ENCODE measurements around the gene XIAP.
"Not testable (repeated sequence)": the region's sequence is repeated elsewhere in the genome, so short reads cannot be mapped to it uniquely, and the experiment has no call there.

Gene XIAP

GRCh38 chrX:123899701-123900100 lies 39.8 kb downstream of the XIAP start:
- TF ChIP-seq, protein P1, sequence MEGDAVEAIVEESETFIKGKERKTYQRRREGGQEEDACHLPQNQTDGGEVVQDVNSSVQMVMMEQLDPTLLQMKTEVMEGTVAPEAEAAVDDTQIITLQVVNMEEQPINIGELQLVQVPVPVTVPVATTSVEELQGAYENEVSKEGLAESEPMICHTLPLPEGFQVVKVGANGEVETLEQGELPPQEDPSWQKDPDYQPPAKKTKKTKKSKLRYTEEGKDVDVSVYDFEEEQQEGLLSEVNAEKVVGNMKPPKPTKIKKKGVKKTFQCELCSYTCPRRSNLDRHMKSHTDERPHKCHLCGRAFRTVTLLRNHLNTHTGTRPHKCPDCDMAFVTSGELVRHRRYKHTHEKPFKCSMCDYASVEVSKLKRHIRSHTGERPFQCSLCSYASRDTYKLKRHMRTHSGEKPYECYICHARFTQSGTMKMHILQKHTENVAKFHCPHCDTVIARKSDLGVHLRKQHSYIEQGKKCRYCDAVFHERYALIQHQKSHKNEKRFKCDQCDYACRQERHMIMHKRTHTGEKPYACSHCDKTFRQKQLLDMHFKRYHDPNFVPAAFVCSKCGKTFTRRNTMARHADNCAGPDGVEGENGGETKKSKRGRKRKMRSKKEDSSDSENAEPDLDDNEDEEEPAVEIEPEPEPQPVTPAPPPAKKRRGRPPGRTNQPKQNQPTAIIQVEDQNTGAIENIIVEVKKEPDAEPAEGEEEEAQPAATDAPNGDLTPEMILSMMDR (conservative IDR thresholded peaks at IDR 0.05; ENCODE audit: control insufficient read depth, insufficient read depth, low read depth, low read length) = no peak
- DNase-seq (ENCODE audit: low read depth) = peak; percentile 44

DNA sequence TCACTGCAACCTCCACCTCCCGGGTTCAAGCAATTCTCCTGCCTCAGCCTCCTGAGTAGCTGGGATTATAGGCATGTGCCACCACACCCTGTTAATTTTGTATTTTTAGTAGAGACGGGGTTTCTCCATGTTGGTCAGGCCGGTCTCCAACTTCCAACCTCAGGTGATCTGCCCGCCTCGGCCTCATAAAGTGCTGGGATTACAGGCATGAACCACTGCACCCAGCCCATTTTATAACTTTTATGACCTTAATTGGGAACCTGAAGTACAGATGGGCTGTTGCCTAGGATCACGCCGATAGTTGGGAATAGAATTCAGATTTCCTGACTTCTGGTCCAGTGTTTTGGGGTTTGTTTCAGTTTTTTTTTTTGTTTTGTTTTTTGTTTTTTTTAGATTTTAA lies 43.4 kb downstream of the XIAP start:
- DNase-seq (ENCODE audit: low read depth); H3K4me3 ChIP-seq (ENCODE audit: control insufficient read depth, low read depth, low read length): not testable (repeated sequence)

More at GRCh38 chrX:123899701-123900100, 39.8 kb downstream of the XIAP start:
- H3K4me3 ChIP-seq (ENCODE audit: control insufficient read depth, low read depth, low read length) = no peak overlapping the region

DNA sequence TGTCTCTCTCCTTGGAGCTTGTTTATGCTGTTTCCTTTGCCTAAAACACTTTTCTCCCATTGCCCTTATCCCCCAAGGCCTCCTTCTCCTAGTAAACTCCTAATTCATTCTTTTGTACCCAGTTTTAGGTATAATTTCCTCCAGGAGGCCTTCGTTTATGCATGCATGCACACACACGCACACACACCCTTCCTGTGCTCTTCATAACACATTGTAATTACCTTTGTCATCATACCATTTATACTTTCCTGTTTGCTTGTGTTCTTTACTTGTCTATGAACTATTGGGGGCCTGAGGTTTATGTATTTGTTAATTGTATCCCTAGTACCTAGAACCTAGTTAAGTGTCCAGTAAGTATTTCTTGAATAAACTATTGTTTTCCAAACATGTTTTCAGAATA lies 45.5 kb downstream of the XIAP start:
- no peak for DNase-seq (ENCODE audit: low read depth)
- TF ChIP-seq, protein P1 (conservative IDR thresholded peaks at IDR 0.05; ENCODE audit: control insufficient read depth, insufficient read depth, low read depth, low read length) = no peak

GRCh38 chrX:123906557-123907316 lies 46.9 kb downstream of the XIAP start:
- no peak overlapping the region for H3K4me3 ChIP-seq (ENCODE audit: control insufficient read depth, low read depth, low read length)
- no peak for DNase-seq (ENCODE audit: low read depth)
- TF ChIP-seq, protein P1 (conservative IDR thresholded peaks at IDR 0.05; ENCODE audit: control insufficient read depth, insufficient read depth, low read depth, low read length) = no peak

More for the DNA sequence above, 45.5 kb downstream of the XIAP start:
- no peak overlapping the region for H3K4me3 ChIP-seq (ENCODE audit: control insufficient read depth, low read depth, low read length)

- TF ChIP-seq, protein P1 (conservative IDR thresholded peaks at IDR 0.05; ENCODE audit: control insufficient read depth, insufficient read depth, low read depth, low read length) = no peak
- H3K4me3 ChIP-seq (ENCODE audit: control insufficient read depth, low read depth, low read length) = no peak overlapping the region
- DNase-seq (ENCODE audit: low read depth) = peak; percentile 14
Observed at GRCh38 chrX:123909523-123909922, 49.7 kb downstream of the XIAP start.

GRCh38 chrX:123917069-123917468 lies 57.2 kb downstream of the XIAP start:
- no peak for DNase-seq (ENCODE audit: low read depth)
- H3K4me3 ChIP-seq (ENCODE audit: control insufficient read depth, low read depth, low read length) = no peak overlapping the region
- TF ChIP-seq, protein P1 (conservative IDR thresholded peaks at IDR 0.05; ENCODE audit: control insufficient read depth, insufficient read depth, low read depth, low read length) = no peak

- DNase-seq (ENCODE audit: low read depth) = no peak
- TF ChIP-seq, protein P1 (conservative IDR thresholded peaks at IDR 0.05; ENCODE audit: control insufficient read depth, insufficient read depth, low read depth, low read length) = no peak
Observed at GRCh38 chrX:123918106-123918721, 58.4 kb downstream of the XIAP start.

More at GRCh38 chrX:123918106-123918721, 58.4 kb downstream of the XIAP start:
- H3K4me3 ChIP-seq (ENCODE audit: control insufficient read depth, low read depth, low read length) = no peak overlapping the region

All from fibroblast of mammary gland (primary cell).